ENCODE data around the gene GRIK5.

DNA sequence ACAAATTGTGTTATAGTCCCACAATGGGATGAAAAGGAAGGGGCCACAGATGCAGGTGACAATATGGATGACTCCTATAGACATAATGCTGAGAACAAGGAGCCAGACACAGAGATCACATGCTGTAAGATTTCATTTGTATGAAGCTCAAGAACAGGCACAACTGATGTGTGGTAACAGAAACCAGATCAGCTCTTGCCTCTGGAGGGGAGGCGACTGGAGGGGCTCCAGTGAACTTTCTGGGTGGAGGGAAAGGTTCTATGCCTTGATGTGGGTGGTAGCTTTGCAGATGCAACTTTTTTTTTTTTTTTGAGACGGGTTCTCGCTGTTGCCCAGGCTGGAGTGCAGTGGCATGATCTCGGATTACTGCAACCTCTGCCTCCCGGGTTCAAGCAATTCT is 104.9 kb downstream of the GRIK5 start:
- no peak for TF ChIP-seq TARDBP (IDR thresholded peaks at IDR 0.05)
- TF ChIP-seq, protein P1, sequence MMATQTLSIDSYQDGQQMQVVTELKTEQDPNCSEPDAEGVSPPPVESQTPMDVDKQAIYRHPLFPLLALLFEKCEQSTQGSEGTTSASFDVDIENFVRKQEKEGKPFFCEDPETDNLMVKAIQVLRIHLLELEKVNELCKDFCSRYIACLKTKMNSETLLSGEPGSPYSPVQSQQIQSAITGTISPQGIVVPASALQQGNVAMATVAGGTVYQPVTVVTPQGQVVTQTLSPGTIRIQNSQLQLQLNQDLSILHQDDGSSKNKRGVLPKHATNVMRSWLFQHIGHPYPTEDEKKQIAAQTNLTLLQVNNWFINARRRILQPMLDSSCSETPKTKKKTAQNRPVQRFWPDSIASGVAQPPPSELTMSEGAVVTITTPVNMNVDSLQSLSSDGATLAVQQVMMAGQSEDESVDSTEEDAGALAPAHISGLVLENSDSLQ (IDR thresholded peaks at IDR 0.05): no peak
- TF ChIP-seq FOXA1 (IDR thresholded peaks at IDR 0.05): no peak
- no peak for TF ChIP-seq SUZ12 (IDR thresholded peaks at IDR 0.05)
- no peak for TF ChIP-seq FOXM1 (IDR thresholded peaks at IDR 0.05; ENCODE audit: borderline replicate concordance)
- TF ChIP-seq LEF1 (IDR thresholded peaks at IDR 0.05; ENCODE audit: borderline replicate concordance): no peak
- TF ChIP-seq L3MBTL2 (conservative IDR thresholded peaks at IDR 0.05): no peak
